Measurements from ENCODE around the gene BST2. TPM values are rescaled to one million over a fixed set of nuclear protein-coding genes. Genes with fewer than 3 reads are reported as not detected.
A peak's percentile ranks its signal among the peaks of the same experiment; 100 is the strongest.

BST2 gene
- total RNA-seq, 2 experiments from 2014 or later, result 101 to 146 TPM

- H3K4me2 ChIP-seq (ENCODE audit: low read length), result no peak overlapping the region
- H3K9me2 ChIP-seq (ENCODE audit: insufficient read depth, low read length), result no peaks in the 10 kb centered on the region
- H3K27ac ChIP-seq (ENCODE audit: low read depth, low read length, poor library complexity, severe bottlenecking), result no peak overlapping the region
- no peaks in the 10 kb centered on the region for H4K20me1 ChIP-seq (ENCODE audit: insufficient read depth, low read length)
- peaks cover 52% of the 10 kb centered on the region for H3K4me1 ChIP-seq (ENCODE audit: insufficient read depth, low read length, poor library complexity, severe bottlenecking)
- ChIA-PET CTCF (ENCODE audit: unreplicated experiment) (no interaction called here), POLR2A (interaction anchor here (0.6 kb wide), 1 partner anchor 74 kb away, joined by 3 read pairs; no protein-coding TSS in a partner anchor)
- no peaks in the 10 kb centered on the region for H3K79me2 ChIP-seq (ENCODE audit: insufficient read depth, low read depth, low read length)
- intact Hi-C loops (cut with micrococcal nuclease; ENCODE audit: unreplicated experiment), result no loop called here
- DNase-seq (ENCODE audit: low spot score), result no peak
- no peaks in the 10 kb centered on the region for H3K36me3 ChIP-seq (ENCODE audit: insufficient read depth, low read length)
- H3K4me3 ChIP-seq (ENCODE audit: low read depth, low read length, poor library complexity, severe bottlenecking), result no peak overlapping the region
- BruUV-seq (replicated peaks), result no TSS peak
- TF ChIP-seq, protein P1, sequence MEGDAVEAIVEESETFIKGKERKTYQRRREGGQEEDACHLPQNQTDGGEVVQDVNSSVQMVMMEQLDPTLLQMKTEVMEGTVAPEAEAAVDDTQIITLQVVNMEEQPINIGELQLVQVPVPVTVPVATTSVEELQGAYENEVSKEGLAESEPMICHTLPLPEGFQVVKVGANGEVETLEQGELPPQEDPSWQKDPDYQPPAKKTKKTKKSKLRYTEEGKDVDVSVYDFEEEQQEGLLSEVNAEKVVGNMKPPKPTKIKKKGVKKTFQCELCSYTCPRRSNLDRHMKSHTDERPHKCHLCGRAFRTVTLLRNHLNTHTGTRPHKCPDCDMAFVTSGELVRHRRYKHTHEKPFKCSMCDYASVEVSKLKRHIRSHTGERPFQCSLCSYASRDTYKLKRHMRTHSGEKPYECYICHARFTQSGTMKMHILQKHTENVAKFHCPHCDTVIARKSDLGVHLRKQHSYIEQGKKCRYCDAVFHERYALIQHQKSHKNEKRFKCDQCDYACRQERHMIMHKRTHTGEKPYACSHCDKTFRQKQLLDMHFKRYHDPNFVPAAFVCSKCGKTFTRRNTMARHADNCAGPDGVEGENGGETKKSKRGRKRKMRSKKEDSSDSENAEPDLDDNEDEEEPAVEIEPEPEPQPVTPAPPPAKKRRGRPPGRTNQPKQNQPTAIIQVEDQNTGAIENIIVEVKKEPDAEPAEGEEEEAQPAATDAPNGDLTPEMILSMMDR (conservative IDR thresholded peaks at IDR 0.05; ENCODE audit: low read length), result no peak
- no peak for TF ChIP-seq EZH2phosphoT487 (IDR thresholded peaks at IDR 0.05; ENCODE audit: borderline replicate concordance, low read depth, low read length)
- peaks cover 6% of the 10 kb centered on the region; the same call in 1 of the 2 replicates for H3K9me3 ChIP-seq (ENCODE audit: low read length)
- peak overlapping the region; percentile 33; the same call in 1 of the 2 replicates for H2AFZ ChIP-seq (ENCODE audit: low read length)
Measured at GRCh38 chr19:17379221-17379631, 26.2 kb downstream of the BST2 start.

DNA sequence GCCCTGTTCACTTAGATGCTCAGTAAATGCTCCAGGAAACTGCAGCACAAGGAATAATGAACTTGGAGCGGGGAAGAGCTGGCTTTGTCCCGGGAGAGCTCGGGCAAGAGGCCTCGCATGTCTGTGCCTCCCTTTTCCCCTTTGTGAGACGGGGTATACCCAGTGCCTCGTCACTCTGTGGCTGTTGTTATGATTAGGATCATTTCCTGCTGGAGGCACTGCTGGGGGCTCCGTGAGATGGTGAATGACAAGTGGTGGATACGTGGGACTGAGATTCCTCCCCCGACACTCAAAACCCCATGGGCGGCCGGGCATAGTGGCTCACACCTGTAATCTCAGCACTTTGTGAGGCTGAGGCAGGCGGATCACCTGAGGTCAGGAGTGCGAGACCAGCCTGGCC is 27.2 kb downstream of the BST2 start:
- H3K9me2 ChIP-seq (ENCODE audit: insufficient read depth, low read length), result no peaks in the 10 kb centered on the region
- no TSS peak for BruUV-seq (replicated peaks)
- no peaks in the 10 kb centered on the region for H4K20me1 ChIP-seq (ENCODE audit: insufficient read depth, low read length)
- no peaks in the 10 kb centered on the region for H3K79me2 ChIP-seq (ENCODE audit: insufficient read depth, low read depth, low read length)
- H3K9me3 ChIP-seq (ENCODE audit: low read length), result peaks cover 6% of the 10 kb centered on the region; the same call in 1 of the 2 replicates
- H3K36me3 ChIP-seq (ENCODE audit: insufficient read depth, low read length), result no peaks in the 10 kb centered on the region
- H3K27ac ChIP-seq (ENCODE audit: low read depth, low read length, poor library complexity, severe bottlenecking), result no peak overlapping the region
- H3K4me3 ChIP-seq (ENCODE audit: low read depth, low read length, poor library complexity, severe bottlenecking), result no peak overlapping the region
- H2AFZ ChIP-seq (ENCODE audit: low read length), result no peak overlapping the region
- TF ChIP-seq EZH2phosphoT487 (IDR thresholded peaks at IDR 0.05; ENCODE audit: borderline replicate concordance, low read depth, low read length), result no peak
- TF ChIP-seq, protein P1 (conservative IDR thresholded peaks at IDR 0.05; ENCODE audit: low read length), result no peak
- H3K4me1 ChIP-seq (ENCODE audit: insufficient read depth, low read length, poor library complexity, severe bottlenecking), result peaks cover 53% of the 10 kb centered on the region
- no peak for DNase-seq (ENCODE audit: low spot score)
- ChIA-PET POLR2A (no interaction called here), CTCF (ENCODE audit: unreplicated experiment) (no interaction called here)
- intact Hi-C loops (cut with micrococcal nuclease; ENCODE audit: unreplicated experiment), result no loop called here
- no peak overlapping the region for H3K4me2 ChIP-seq (ENCODE audit: low read length)

DNA sequence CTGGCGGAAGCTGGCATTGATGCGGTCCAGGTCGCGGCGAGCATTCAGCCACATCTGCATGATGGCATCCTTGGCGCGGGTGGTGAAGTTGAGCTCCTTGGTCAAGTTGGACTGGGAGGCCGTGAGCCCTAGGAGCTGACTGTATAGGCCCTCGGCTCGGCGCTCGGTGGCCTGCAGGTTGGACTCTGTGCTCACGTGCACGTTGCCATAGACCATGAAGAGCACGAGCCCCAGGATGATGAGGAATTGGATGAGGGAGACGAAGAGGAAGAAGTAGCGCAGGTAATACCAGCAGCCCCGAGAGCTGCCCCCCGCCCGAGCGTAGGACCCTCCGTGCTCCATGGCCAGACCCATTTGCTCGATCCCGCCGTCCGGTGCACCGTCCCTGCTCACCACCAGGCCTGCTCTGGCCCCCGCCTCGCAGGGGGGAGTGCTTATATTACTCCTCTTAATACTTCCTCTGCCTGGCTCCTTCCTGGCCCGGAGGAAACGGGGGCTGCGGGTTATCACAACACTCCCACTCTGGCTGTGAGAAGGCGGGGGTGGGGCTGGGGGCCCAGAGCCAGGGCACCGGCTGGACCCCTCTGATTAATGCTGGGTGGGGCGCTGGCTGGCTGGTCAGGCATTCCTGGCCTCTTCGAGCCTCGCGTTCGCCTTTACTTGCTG is 28.4 kb downstream of the BST2 start, which contains the start of gene PLVAP:
Gene PLVAP (minus strand): TSS at position 408 of the 666 bp plus-strand sequence. CDS start 54 bp downstream, at position 354.
- no peak within 1 kb of the TSS for H3K4me2 ChIP-seq (ENCODE audit: low read length)
- H3K36me3 ChIP-seq (ENCODE audit: insufficient read depth, low read length), result no peaks in the 10 kb centered on the region
- DNase-seq (ENCODE audit: low spot score), result no peak

More for the DNA sequence above, 28.4 kb downstream of the BST2 start, which contains the start of gene PLVAP:
- ChIA-PET CTCF (ENCODE audit: unreplicated experiment) (interaction anchor here (0.6 kb wide), 1 partner anchor 70 kb away, joined by 3 read pairs; no protein-coding TSS in a partner anchor), POLR2A (interaction anchor here (0.6 kb wide), 1 partner anchor 7 kb away, joined by 5 read pairs; no protein-coding TSS in a partner anchor)
- intact Hi-C loops (cut with micrococcal nuclease; ENCODE audit: unreplicated experiment), result no loop called here
- H3K79me2 ChIP-seq (ENCODE audit: insufficient read depth, low read depth, low read length), result no peaks in the 10 kb centered on the region
- TF ChIP-seq EZH2phosphoT487 (IDR thresholded peaks at IDR 0.05; ENCODE audit: borderline replicate concordance, low read depth, low read length), result no peak
- TF ChIP-seq, protein P1 (conservative IDR thresholded peaks at IDR 0.05; ENCODE audit: low read length), result no peak
- H3K9me3 ChIP-seq (ENCODE audit: low read length), result peaks cover 6% of the 10 kb centered on the region; the same call in 1 of the 2 replicates
- H3K27ac ChIP-seq (ENCODE audit: low read depth, low read length, poor library complexity, severe bottlenecking), result no peak within 1 kb of the TSS
- no TSS peak for BruUV-seq (replicated peaks)
- H3K9me2 ChIP-seq (ENCODE audit: insufficient read depth, low read length), result no peaks in the 10 kb centered on the region
- no peak within 1 kb of the TSS for H2AFZ ChIP-seq (ENCODE audit: low read length)
- H4K20me1 ChIP-seq (ENCODE audit: insufficient read depth, low read length), result no peaks in the 10 kb centered on the region
- peaks cover 51% of the 10 kb centered on the region for H3K4me1 ChIP-seq (ENCODE audit: insufficient read depth, low read length, poor library complexity, severe bottlenecking)
- no peak within 1 kb of the TSS for H3K4me3 ChIP-seq (ENCODE audit: low read depth, low read length, poor library complexity, severe bottlenecking)
